ENCODE measurements around the gene CALML3. TPM values are rescaled to one million over a fixed set of nuclear protein-coding genes. Genes with fewer than 3 reads are reported as not detected.

Gene CALML3
- total and polyA plus RNA-seq, 2 donors (not counting 1 experiment from before 2014, with no cell fraction given), result not detected

DNA sequence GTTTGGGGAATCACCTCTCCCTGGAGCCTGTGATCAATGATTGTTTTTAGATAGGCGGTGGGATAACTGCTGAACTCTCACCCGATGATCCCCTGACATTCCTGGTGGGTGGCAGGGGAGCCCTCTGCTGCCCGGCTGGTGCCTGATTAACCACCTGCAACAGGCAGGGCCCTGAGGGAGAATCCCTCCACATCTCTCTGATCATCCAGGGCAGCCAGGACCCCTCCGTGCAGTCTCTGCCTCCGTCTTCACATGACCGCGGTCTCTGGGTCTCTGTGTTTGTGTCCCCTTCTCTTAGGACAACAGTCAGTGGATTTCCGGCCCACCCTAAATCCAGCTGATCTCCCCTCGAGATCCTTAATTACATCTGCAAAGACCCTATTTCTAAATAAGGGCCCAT lies 42.7 kb upstream of the CALML3 start:
- no peaks in the 10 kb centered on the region for H4K20me1 ChIP-seq (ENCODE audit: control insufficient read depth, extremely low read depth, insufficient read depth, low read length)
- H3K36me3 ChIP-seq (ENCODE audit: control insufficient read depth, insufficient read depth, low read length), result no peaks in the 10 kb centered on the region
- DNase-seq (ENCODE audit: low read depth in 2 of 2), result no peak
- TF ChIP-seq EZH2 (IDR thresholded peaks at IDR 0.05; ENCODE audit: low read length, missing control alignments), result no peak
- TF ChIP-seq, protein P1, sequence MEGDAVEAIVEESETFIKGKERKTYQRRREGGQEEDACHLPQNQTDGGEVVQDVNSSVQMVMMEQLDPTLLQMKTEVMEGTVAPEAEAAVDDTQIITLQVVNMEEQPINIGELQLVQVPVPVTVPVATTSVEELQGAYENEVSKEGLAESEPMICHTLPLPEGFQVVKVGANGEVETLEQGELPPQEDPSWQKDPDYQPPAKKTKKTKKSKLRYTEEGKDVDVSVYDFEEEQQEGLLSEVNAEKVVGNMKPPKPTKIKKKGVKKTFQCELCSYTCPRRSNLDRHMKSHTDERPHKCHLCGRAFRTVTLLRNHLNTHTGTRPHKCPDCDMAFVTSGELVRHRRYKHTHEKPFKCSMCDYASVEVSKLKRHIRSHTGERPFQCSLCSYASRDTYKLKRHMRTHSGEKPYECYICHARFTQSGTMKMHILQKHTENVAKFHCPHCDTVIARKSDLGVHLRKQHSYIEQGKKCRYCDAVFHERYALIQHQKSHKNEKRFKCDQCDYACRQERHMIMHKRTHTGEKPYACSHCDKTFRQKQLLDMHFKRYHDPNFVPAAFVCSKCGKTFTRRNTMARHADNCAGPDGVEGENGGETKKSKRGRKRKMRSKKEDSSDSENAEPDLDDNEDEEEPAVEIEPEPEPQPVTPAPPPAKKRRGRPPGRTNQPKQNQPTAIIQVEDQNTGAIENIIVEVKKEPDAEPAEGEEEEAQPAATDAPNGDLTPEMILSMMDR (conservative IDR thresholded peaks at IDR 0.05 in 1 of 2, IDR thresholded peaks at IDR 0.05 in 1 of 2; ENCODE audit: low read depth in 1 of 2, low read length in 2 of 2), result no peak
- H3K4me1 ChIP-seq (ENCODE audit: control insufficient read depth, extremely low read depth, insufficient read depth, low read length), result no peaks in the 10 kb centered on the region
- H3K27me3 ChIP-seq (ENCODE audit: control insufficient read depth, insufficient read depth, low read length), result peaks cover 16% of the 10 kb centered on the region
- H3K4me2 ChIP-seq (ENCODE audit: extremely low read depth, insufficient read depth, low read length), result no peak overlapping the region
- H3K9me3 ChIP-seq (ENCODE audit: control insufficient read depth, insufficient read depth, low read depth, low read length), result no peaks in the 10 kb centered on the region
- no peak overlapping the region for H3K4me3 ChIP-seq (replicated peaks in 1 of 4; ENCODE audit: control extremely low read depth in 1 of 4, insufficient read depth in 1 of 4, low read depth in 3 of 4, low read length in 4 of 4)
- no peak overlapping the region for H3K9ac ChIP-seq (ENCODE audit: insufficient read depth, low read length)
- no peaks in the 10 kb centered on the region for H3K79me2 ChIP-seq (ENCODE audit: control insufficient read depth, insufficient read depth, low read length)
- H2AFZ ChIP-seq (ENCODE audit: low read length), result no peak overlapping the region
- no peak overlapping the region for H3K27ac ChIP-seq (ENCODE audit: insufficient read depth, low read length)

DNA sequence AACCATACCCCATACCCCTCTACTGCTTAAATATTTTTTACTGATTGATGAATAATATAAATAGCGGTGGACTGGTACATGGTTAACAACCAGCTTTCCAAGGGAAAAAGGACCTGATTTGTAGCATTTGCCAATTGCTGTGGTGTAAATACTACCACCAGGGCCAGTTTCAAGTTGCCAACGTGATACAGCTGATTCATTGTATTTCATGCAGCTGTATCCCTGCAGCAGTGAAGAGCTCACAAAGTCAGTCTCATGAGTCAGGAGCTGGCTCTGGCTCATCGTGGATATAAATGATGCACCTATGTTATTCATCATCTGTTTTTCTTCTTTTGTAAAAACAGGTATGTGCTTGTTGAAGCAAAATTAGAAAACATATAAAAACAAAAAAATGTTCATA lies 40.6 kb upstream of the CALML3 start:
- DNase-seq (ENCODE audit: low read depth in 2 of 2), result peak; percentile 12 to 40
- Histone ChIP-seq H3K4me3 (replicated peaks in 1 of 4; ENCODE audit: control extremely low read depth in 1 of 4, insufficient read depth in 1 of 4, low read depth in 3 of 4, low read length in 4 of 4) (no peak overlapping the region), H3K27me3 (ENCODE audit: control insufficient read depth, insufficient read depth, low read length) (peaks cover 16% of the 10 kb centered on the region), H3K9me3 (ENCODE audit: control insufficient read depth, insufficient read depth, low read depth, low read length) (no peaks in the 10 kb centered on the region), H2AFZ (ENCODE audit: low read length) (no peak overlapping the region), H3K4me2 (ENCODE audit: extremely low read depth, insufficient read depth, low read length) (no peak overlapping the region), H3K4me1 (ENCODE audit: control insufficient read depth, extremely low read depth, insufficient read depth, low read length) (no peaks in the 10 kb centered on the region), H3K36me3 (ENCODE audit: control insufficient read depth, insufficient read depth, low read length) (no peaks in the 10 kb centered on the region), H3K27ac (ENCODE audit: insufficient read depth, low read length) (no peak overlapping the region), H4K20me1 (ENCODE audit: control insufficient read depth, extremely low read depth, insufficient read depth, low read length) (no peaks in the 10 kb centered on the region), H3K9ac (ENCODE audit: insufficient read depth, low read length) (no peak overlapping the region), H3K79me2 (ENCODE audit: control insufficient read depth, insufficient read depth, low read length) (no peaks in the 10 kb centered on the region)
- no peak for TF ChIP-seq EZH2 (IDR thresholded peaks at IDR 0.05; ENCODE audit: low read length, missing control alignments)
- TF ChIP-seq, protein P1 (conservative IDR thresholded peaks at IDR 0.05 in 1 of 2, IDR thresholded peaks at IDR 0.05 in 1 of 2; ENCODE audit: low read depth in 1 of 2, low read length in 2 of 2), result no peak

DNA sequence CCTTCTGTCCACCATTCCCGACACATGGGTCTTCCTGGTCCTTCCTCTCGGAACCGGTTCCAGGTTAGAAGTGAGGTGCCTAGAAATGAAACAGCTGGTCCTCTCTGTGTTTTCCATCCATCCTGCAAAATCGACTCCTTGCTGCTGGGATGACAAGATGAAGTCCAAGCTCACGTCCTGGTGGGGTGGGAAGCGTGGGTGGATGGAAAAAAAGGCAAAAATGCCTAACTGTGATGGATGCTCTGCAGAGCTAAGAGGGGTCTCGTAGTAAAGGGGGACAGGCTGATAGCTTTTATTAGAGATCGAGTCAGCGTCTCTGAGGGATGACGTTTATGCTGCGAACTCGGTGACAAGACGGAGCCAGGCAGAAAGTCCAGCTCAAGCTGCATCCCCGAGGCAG lies 39.5 kb upstream of the CALML3 start:
- Histone ChIP-seq H4K20me1 (ENCODE audit: control insufficient read depth, extremely low read depth, insufficient read depth, low read length) (no peaks in the 10 kb centered on the region), H3K4me3 (replicated peaks in 1 of 4; ENCODE audit: control extremely low read depth in 1 of 4, insufficient read depth in 1 of 4, low read depth in 3 of 4, low read length in 4 of 4) (no peak overlapping the region), H3K4me2 (ENCODE audit: extremely low read depth, insufficient read depth, low read length) (no peak overlapping the region), H3K4me1 (ENCODE audit: control insufficient read depth, extremely low read depth, insufficient read depth, low read length) (no peaks in the 10 kb centered on the region), H3K27me3 (ENCODE audit: control insufficient read depth, insufficient read depth, low read length) (peaks cover 16% of the 10 kb centered on the region), H3K9ac (ENCODE audit: insufficient read depth, low read length) (no peak overlapping the region), H2AFZ (ENCODE audit: low read length) (no peak overlapping the region), H3K79me2 (ENCODE audit: control insufficient read depth, insufficient read depth, low read length) (no peaks in the 10 kb centered on the region), H3K27ac (ENCODE audit: insufficient read depth, low read length) (no peak overlapping the region), H3K9me3 (ENCODE audit: control insufficient read depth, insufficient read depth, low read depth, low read length) (no peaks in the 10 kb centered on the region), H3K36me3 (ENCODE audit: control insufficient read depth, insufficient read depth, low read length) (no peaks in the 10 kb centered on the region)
- TF ChIP-seq, protein P1 (conservative IDR thresholded peaks at IDR 0.05 in 1 of 2, IDR thresholded peaks at IDR 0.05 in 1 of 2; ENCODE audit: low read depth in 1 of 2, low read length in 2 of 2), result no peak
- no peak for TF ChIP-seq EZH2 (IDR thresholded peaks at IDR 0.05; ENCODE audit: low read length, missing control alignments)
- no peak for DNase-seq (ENCODE audit: low read depth in 2 of 2)
